Measurements from ENCODE around the gene SNORC.

GRCh38 chr2:232861353-232861752 lies 8.7 kb upstream of the SNORC start:
- no peak for TF ChIP-seq BHLHE40 (IDR thresholded peaks at IDR 0.05; ENCODE audit: borderline replicate concordance)
- no peak for TF ChIP-seq TARDBP (IDR thresholded peaks at IDR 0.05)
- no peak for TF ChIP-seq LEF1 (IDR thresholded peaks at IDR 0.05; ENCODE audit: borderline replicate concordance)
- TF ChIP-seq SP1 (IDR thresholded peaks at IDR 0.05) = no peak
- TF ChIP-seq ARNT (IDR thresholded peaks at IDR 0.05) = no peak
- no peak for TF ChIP-seq HDGF (IDR thresholded peaks at IDR 0.05; ENCODE audit: borderline replicate concordance)
- TF ChIP-seq FOXA1 (IDR thresholded peaks at IDR 0.05) = no peak
- TF ChIP-seq ZNF384 (IDR thresholded peaks at IDR 0.05) = no peak
- no peak for TF ChIP-seq SUZ12 (IDR thresholded peaks at IDR 0.05)
- no peak for TF ChIP-seq CTBP1 (IDR thresholded peaks at IDR 0.05; ENCODE audit: borderline replicate concordance)

Data from HEK293T (cell line).